Measurements from ENCODE around the gene DAP3.

- TF ChIP-seq CTCF (IDR thresholded peaks at IDR 0.05) (no peak), POLR2AphosphoS5 (IDR thresholded peaks at IDR 0.05) (no peak)
These were observed 20.5 kb downstream of the DAP3 start for GRCh38 chr1:155709391-155709790.

Data from stomach (tissue), 4 donors.